ENCODE data around the gene UBL4A. TPM values are rescaled to one million over a fixed set of nuclear protein-coding genes. Genes with fewer than 3 reads are reported as not detected.

The UBL4A gene
- total RNA-seq, result 49.4 and 62.1 TPM in 2 replicates

DNA sequence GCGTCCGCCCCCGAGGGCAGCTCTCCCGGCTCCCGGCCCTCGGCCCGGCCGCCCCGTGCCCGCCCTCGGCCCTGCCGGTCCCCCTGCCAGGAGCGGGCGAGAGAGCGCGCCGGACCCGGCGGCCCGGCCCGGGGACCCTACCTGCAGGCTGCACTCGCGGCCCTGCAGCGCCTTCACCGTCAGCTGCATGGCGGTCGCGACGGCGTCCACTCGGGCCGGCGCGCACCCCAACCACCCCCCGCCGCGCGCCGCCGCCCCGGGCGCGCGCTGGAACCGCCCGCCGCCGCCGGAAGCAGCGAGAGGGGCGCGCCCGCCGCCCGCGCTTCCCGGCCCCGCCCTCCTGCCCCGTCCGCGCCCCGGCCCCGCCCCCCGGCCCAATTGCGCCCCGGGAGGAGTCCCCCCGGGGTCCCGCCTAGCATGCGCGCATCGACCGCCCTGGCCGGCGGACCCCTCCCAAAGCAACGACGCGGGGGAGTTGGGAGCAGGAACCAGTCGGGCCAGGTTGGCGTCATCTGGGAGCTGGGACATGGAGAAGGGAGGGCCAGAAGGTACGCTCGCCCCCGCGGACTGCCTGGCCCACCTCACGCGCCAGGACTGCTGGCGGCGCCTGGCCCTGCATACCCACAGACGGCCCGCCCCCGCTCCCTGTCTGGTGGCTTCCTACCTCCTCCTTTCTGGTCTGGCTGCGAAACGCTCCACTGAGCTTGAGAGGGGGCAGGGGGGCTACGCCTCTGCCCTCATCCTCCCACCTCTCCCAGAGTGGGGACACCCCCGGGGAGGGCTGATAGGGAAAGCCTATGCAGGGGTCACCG, at the start of gene UBL4A:
Gene UBL4A, minus strand, starts transcription at position 220 of the 812 bp plus-strand sequence. Its CDS starts 31 bp downstream, at position 189.

DNA sequence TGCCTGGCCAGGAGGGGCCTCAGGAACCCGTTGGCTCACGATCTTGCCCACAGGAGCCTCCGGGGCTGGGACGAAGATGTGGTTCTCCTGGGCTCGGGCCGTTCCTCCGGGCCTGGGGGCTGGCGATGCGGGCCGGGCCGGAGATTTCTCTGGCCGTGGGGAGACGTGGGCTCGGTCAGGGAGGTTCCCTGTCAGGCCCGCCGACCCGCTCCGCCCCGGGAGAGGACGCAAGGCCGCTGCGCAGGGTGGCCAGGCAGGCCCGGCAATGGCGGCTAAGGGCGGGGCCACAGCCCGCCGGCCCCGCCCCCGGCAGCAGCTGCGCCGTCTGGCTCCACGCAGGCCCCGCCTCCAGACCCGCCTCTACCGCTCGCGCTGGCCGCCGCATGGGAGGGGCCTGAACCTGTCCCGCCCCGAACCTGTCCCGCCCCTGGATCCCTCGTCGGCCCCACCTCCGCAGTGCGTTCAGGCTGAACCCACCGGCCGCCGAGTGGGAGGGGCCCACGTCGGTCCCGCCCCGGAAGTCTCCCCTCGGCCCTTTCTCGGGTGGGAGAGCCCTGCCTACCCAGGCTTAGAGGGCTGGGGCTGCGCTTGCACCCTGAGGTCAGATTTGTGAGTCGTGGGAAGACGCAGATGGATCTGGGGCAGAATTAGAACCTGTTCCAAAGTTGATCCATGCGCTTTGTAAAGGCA, 29.7 kb upstream of the UBL4A start, which contains the start of gene FAM3A:
Gene FAM3A, minus strand, starts transcription at position 267 of the 690 bp plus-strand sequence. CDS start 460 bp downstream, outside the sequence.

DNA sequence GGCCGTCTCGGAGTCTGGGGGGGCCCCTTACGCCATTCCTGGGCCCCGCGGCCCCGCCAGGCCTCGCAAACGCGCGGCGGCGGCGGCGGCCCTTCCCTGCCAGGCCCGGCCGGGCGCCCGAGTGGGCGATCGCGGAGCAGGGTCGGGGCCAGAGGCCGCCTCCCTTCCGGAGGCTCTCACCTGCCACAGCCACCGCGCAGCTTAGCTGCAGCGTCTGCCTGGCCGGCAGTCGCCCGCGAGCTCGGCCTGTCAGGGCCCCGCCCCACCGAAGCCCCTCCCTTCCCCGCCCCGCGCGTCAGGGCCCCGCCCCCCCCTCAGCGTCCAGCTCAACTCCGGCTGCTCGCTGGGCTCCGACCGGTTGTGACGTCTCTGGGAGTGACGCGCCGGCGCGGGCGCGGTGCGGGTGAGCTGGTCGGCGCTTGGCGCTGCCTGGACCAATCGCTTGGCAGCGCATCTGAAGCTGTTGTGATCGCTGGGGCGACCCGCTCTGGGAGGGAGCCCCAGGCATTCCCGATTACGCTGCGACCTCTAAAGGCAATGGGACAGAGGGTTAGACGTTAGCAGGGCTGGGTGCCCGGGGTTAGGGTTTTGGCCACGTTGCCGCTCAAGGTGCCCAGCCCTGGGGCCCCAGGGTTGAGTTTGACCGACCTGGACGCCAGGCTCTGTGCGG, 4.1 kb upstream of the UBL4A start, which contains the start of gene SLC10A3:
Gene SLC10A3, minus strand, starts transcription at position 216 of the 670 bp plus-strand sequence. CDS start 1,689 bp downstream, outside the sequence.

DNA sequence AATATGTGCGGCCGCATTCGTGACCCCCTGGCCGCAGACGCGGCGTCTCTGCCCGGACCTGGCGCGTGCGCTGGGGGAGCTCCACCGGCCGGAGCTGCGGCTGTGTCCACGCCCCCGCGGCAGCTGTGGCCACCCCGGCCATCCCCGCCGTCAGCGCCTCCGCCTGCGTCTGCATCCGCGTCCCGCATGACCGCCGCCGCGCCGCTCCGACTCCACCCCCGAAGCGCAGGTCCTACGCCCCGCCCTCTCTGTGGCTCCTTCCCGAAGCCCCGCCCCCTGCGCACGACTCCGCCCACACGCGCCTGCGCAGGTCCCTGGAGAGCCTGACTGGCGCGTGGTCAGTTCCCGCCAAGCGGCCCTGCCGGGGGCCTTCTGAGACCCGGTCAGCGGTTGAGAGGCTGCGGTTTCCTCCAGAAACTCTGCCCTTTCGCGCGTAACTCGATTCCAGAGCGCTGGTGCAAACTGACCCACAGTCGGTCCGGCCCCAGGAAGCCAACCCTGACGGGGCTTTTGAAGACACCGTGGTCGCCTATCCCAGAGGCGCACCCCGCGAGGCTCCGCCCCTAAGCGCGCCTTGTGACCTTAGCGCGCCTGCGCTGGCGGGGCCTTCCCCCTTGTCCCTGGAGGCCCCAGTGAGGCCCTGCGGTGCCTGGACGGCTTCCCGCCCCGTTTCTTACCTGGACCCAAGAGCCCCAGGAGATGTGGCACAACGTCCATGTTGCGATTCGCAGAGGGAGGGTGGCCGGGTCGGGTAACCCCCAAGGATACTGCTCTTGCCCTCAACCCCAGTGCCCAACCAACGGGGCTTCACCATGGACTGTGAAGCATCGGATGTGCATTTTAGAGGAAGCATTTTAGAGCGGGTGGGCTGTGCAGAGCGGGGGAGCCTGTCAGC, 7.4 kb downstream of the UBL4A start, which contains the start of gene LAGE3:
Gene LAGE3, minus strand, starts transcription at position 554 of the 895 bp plus-strand sequence. Its CDS starts 366 bp downstream, at position 188.

DNA sequence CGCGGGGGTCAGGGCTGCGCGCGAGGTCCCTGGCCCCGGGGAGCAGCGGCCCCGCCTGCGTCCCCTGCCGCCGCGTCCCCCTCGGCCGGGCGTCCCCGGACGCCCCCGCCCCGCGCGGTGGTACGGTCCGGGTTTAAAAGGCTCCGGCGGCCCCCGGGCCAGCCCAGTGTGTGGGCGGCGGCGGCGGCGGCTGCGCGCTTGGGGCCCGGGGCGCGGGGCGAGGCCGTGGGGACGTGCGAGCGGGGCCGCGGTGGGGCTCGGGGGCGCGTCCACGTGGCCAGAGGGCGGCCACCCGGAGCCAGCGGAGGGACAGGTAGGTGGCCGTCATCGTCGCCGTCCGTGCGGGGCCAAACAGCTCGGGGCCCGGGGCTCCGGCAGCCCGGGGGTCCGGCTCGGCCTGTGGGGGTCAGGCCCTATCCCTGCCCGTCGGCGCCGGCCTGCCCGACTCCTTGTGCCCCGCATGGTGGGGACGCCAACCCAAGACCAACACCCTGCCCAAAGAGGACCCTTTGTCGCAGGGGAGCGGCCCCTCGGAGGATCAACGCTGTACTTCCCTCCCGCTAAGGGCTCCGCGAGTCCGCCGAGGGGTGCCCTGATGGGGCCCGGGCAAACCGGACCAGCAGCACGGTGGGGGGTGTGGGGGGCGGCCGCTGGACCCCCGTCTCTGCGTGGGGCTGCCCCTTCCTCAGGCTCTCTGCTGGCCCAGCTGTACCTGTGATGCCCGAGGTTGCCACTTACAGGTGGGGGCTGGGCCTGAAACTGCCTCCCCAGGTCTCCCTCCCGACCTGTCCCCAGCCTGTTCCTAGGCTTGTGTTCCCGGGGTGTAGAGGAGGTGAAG, 28.1 kb downstream of the UBL4A start, which contains the start of gene PLXNA3:
Gene PLXNA3, plus strand, starts transcription at position 166 of the 838 bp plus-strand sequence. CDS start 1,903 bp downstream, outside the sequence.

DNA sequence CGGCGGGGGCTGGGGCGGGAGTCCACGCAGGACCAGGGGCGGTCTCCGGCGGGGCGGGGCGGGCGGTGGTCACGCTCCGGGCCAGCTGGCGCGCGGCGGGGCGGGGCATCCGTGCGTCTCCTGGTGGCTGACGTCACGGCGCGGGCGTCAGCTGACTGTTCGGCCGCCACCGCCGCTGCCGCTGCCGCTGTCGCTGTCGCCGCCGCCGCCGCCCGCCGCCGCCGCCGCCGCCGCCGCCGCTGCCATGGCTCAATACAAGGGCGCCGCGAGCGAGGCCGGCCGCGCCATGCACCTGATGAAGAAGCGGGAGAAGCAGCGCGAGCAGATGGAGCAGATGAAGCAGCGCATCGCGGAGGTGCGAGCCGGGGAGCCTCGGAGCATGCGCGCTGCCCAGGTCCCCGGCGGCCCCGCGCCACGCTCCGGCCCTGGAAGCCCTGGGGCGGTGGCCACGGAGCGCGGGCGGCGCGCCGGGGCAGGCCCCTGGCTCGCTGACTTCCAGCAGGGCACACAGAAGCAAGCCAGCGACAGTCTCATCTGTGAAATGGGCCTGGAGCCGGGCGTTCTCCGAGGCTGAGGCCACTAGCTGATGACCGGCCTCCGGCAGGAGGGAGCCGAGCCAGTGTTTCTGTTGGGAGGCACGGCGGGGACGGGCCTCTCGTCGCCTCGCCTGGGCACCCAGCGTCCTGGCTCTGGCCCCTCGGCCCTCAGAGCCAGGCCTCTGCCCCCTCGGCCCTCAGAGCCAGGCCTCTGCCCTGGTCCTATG, 42.2 kb downstream of the UBL4A start, which contains the start of gene FAM50A:
Gene FAM50A, plus strand, starts transcription at position 150 of the 763 bp plus-strand sequence. Its CDS starts 95 bp downstream, at position 245.

DNA sequence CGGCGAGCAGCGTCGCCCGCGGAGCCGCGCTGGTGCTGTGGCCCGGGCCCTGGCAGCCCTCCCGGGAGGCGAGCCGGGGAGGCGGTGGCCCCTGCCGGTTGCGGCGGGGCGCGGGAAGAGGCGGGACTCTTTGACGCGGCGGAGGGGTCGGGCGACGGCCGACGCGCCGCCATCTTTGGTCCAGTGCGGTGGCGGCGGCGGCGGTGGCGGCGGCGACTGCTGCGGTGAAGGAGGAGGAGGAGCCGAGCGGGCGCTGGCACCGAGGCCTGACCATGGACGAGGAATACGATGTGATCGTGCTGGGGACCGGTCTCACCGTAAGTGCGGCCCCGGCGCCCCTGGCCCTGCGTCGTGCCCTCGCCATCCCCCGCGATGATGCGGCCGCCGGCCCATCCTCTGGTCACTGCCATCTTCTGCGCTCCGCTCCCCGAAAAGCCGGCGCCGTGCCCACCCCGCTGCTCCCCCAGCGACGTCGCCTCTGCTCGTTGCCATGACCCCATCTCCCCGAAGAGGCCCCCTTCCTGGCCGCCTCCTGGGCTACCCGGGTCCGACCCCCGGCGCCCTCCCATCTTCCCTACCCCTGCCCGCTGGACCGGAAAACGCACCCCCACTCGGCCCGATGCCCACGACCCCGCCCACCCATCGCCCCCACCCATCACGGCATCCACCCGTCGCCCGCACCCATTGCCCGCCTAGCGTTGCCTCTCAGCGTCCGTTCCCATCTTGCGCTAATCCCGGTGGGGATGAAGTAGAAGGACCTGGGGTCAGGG, 49.2 kb downstream of the UBL4A start, which contains the start of gene GDI1:
Gene GDI1, plus strand, starts transcription at position 172 of the 770 bp plus-strand sequence. Its CDS starts 101 bp downstream, at position 273.

Other genes starting within 250 kb of the UBL4A start
- not detected in 2 replicates for gene OPN1MW3, start 229.0 kb downstream of the UBL4A start, total RNA-seq
- gene TEX28, start 191.5 kb downstream of the UBL4A start, total RNA-seq, result not detected in 2 replicates
- not detected in 2 replicates for gene TKTL1, start 190.8 kb downstream of the UBL4A start, total RNA-seq
- 2,491 and 2,888 TPM in 2 replicates for gene FLNA, start 112.0 kb downstream of the UBL4A start, total RNA-seq
- gene EMD, start 107.3 kb downstream of the UBL4A start, total RNA-seq, result 53.0 and 59.8 TPM in 2 replicates
- 5,163 and 5,241 TPM in 2 replicates for gene RPL10, start 88.2 kb downstream of the UBL4A start, total RNA-seq
- 32.3 and 68.7 TPM in 2 replicates for gene DNASE1L1, start 77.4 kb downstream of the UBL4A start, total RNA-seq
- gene TAFAZZIN, start 75.1 kb downstream of the UBL4A start, total RNA-seq, result 23.5 and 31.4 TPM in 2 replicates
- gene ATP6AP1, start 57.9 kb downstream of the UBL4A start, total RNA-seq, result 45.0 and 81.4 TPM in 2 replicates
- 74.0 and 80.7 TPM in 2 replicates for gene GDI1, start 49.5 kb downstream of the UBL4A start, total RNA-seq
- 34.7 and 46.1 TPM in 2 replicates for gene FAM50A, start 42.5 kb downstream of the UBL4A start, total RNA-seq
- gene PLXNA3, start 28.3 kb downstream of the UBL4A start, total RNA-seq, result 19.6 and 26.1 TPM in 2 replicates
- gene LAGE3, start 7.3 kb downstream of the UBL4A start, total RNA-seq, result 18.4 and 23.7 TPM in 2 replicates
- gene SLC10A3, start 4.0 kb upstream of the UBL4A start, total RNA-seq, result 25.7 and 33.6 TPM in 2 replicates
- gene FAM3A, start 29.6 kb upstream of the UBL4A start, total RNA-seq, result 28.8 and 51.0 TPM in 2 replicates
- gene G6PD, start 60.2 kb upstream of the UBL4A start, total RNA-seq, result 70.2 and 95.5 TPM in 2 replicates
- gene IKBKG, start 61.0 kb upstream of the UBL4A start, total RNA-seq, result 15.5 and 17.6 TPM in 2 replicates
- not detected in 2 replicates for gene CTAG1A, start 98.5 kb upstream of the UBL4A start, total RNA-seq
- gene CTAG1B, start 132.7 kb upstream of the UBL4A start, total RNA-seq, result not detected in 2 replicates
- gene CTAG2, start 167.0 kb upstream of the UBL4A start, total RNA-seq, result 2.8 TPM in 1 of 2 replicates, not detected in the other